HCT116 (cell line): ENCODE measurements around the gene CHRNB2.

ENCODE experiments used
- CEBPB ChIP-seq: IDR thresholded peaks from 2 replicates; pipeline ENCODE4 v1.6.1; 2012; ENCODE audit warnings: low read depth
- EGR1 ChIP-seq: IDR thresholded peaks from 2 replicates; pipeline ENCODE4 v1.6.1; 2012; ENCODE audit warnings: low read depth
- ELF1 ChIP-seq: IDR thresholded peaks from 2 replicates; pipeline ENCODE4 v1.6.1; 2012; ENCODE audit warnings: low read depth, borderline replicate concordance
- EZH2 ChIP-seq: fragments of 200-600 bp; sonication (generic); IDR thresholded peaks from 2 replicates; pipeline ENCODE4 v1.6.1; 2017; ENCODE audit warnings: antibody characterized with exemption, mixed run types
- JUND ChIP-seq: IDR thresholded peaks from 2 replicates; pipeline ENCODE4 v1.6.1; 2012
- POLR2A ChIP-seq: IDR thresholded peaks from 2 replicates; pipeline ENCODE4 v1.7.0; 2011; ENCODE audit warnings: borderline replicate concordance; ENCODE audit not compliant: insufficient read depth, insufficient read length; ENCODE audit errors: extremely low read depth
- POLR2AphosphoS5 ChIP-seq: IDR thresholded peaks from 2 replicates; pipeline ENCODE4 v1.6.1; 2011; ENCODE audit warnings: mild to moderate bottlenecking, low read depth, low read length, moderate library complexity
- SIN3A ChIP-seq: IDR thresholded peaks from 2 replicates; pipeline ENCODE4 v1.6.1; 2012; ENCODE audit warnings: low read depth
- TCF7L2 ChIP-seq: IDR thresholded peaks from 2 replicates; pipeline ENCODE4 v1.7.0; 2011; ENCODE audit warnings: borderline replicate concordance, inconsistent platforms; ENCODE audit not compliant: insufficient read depth, insufficient read length; ENCODE audit errors: extremely low read depth
- TF ChIP-seq, protein P1 (sequence below), 3 experiments: fragments of 200-600 bp in 1 of 3; sonication (generic) in 1 of 3; IDR thresholded peaks in 2 of 3; conservative IDR thresholded peaks in 1 of 3; 2 replicates each; pipeline ENCODE4 v1.5.1; 2012 to 2017; ENCODE audit warnings: low read depth in 2 of 3, low read length in 2 of 3, antibody characterized with exemption in 1 of 3, borderline replicate concordance in 1 of 3, control low read depth in 1 of 3, mild to moderate bottlenecking in 1 of 3, mixed read lengths in 1 of 3, mixed run types in 1 of 3, moderate library complexity in 1 of 3; ENCODE audit not compliant: insufficient read depth in 1 of 3
- TF ChIP-seq, protein P2 (sequence below): IDR thresholded peaks from 2 replicates; pipeline ENCODE4 v1.6.1; 2012
- TF ChIP-seq, protein P3 (sequence below): IDR thresholded peaks from 2 replicates; pipeline ENCODE4 v1.6.1; 2012; ENCODE audit warnings: low read depth

DNA sequence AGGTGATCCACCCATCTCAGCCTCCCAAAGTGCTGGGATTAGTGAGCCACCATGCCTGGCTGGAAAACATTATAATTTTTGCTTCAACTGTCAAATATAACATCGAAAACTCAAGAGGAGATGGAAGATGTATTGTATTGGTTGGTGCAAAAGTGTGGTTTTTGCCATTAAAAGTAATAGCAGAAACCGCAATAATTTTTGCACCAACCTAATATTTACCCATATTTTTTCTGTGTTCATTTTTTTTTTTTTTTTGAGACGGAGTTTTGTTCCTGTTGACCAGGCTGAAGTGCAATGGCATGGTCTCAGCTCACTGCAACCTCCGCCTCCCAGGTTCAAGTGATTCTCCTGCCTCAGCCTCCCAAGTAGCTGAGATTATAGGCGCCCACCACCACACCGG, 38.3 kb upstream of the CHRNB2 start:
- TF ChIP-seq TCF7L2, result no peak
- TF ChIP-seq POLR2A, result no peak
- TF ChIP-seq, protein P1, sequence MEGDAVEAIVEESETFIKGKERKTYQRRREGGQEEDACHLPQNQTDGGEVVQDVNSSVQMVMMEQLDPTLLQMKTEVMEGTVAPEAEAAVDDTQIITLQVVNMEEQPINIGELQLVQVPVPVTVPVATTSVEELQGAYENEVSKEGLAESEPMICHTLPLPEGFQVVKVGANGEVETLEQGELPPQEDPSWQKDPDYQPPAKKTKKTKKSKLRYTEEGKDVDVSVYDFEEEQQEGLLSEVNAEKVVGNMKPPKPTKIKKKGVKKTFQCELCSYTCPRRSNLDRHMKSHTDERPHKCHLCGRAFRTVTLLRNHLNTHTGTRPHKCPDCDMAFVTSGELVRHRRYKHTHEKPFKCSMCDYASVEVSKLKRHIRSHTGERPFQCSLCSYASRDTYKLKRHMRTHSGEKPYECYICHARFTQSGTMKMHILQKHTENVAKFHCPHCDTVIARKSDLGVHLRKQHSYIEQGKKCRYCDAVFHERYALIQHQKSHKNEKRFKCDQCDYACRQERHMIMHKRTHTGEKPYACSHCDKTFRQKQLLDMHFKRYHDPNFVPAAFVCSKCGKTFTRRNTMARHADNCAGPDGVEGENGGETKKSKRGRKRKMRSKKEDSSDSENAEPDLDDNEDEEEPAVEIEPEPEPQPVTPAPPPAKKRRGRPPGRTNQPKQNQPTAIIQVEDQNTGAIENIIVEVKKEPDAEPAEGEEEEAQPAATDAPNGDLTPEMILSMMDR (IDR thresholded peaks at IDR 0.05 in 2 of 3, conservative IDR thresholded peaks at IDR 0.05 in 1 of 3; ENCODE audit: borderline replicate concordance in 1 of 3, insufficient read depth in 1 of 3, low read depth in 2 of 3, low read length in 2 of 3), result no peak
- no peak for TF ChIP-seq JUND
- TF ChIP-seq POLR2AphosphoS5, result no peak
- no peak for TF ChIP-seq EGR1
- TF ChIP-seq EZH2, result no peak
- TF ChIP-seq, protein P2, sequence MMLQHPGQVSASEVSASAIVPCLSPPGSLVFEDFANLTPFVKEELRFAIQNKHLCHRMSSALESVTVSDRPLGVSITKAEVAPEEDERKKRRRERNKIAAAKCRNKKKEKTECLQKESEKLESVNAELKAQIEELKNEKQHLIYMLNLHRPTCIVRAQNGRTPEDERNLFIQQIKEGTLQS, result no peak
- TF ChIP-seq CEBPB, result no peak
- TF ChIP-seq SIN3A, result no peak
- no peak for TF ChIP-seq ELF1
- TF ChIP-seq, protein P3, sequence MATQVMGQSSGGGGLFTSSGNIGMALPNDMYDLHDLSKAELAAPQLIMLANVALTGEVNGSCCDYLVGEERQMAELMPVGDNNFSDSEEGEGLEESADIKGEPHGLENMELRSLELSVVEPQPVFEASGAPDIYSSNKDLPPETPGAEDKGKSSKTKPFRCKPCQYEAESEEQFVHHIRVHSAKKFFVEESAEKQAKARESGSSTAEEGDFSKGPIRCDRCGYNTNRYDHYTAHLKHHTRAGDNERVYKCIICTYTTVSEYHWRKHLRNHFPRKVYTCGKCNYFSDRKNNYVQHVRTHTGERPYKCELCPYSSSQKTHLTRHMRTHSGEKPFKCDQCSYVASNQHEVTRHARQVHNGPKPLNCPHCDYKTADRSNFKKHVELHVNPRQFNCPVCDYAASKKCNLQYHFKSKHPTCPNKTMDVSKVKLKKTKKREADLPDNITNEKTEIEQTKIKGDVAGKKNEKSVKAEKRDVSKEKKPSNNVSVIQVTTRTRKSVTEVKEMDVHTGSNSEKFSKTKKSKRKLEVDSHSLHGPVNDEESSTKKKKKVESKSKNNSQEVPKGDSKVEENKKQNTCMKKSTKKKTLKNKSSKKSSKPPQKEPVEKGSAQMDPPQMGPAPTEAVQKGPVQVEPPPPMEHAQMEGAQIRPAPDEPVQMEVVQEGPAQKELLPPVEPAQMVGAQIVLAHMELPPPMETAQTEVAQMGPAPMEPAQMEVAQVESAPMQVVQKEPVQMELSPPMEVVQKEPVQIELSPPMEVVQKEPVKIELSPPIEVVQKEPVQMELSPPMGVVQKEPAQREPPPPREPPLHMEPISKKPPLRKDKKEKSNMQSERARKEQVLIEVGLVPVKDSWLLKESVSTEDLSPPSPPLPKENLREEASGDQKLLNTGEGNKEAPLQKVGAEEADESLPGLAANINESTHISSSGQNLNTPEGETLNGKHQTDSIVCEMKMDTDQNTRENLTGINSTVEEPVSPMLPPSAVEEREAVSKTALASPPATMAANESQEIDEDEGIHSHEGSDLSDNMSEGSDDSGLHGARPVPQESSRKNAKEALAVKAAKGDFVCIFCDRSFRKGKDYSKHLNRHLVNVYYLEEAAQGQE, result no peak
